ENCODE data around the gene TMEM200C. TPM values are rescaled to one million over a fixed set of nuclear protein-coding genes. Genes with fewer than 3 reads are reported as not detected.

Gene TMEM200C
- total RNA-seq, 2 experiments from 2014 or later, result not detected

GRCh38 chr18:5918205-5918858 is 23.0 kb upstream of the TMEM200C start:
- TF ChIP-seq CTCF (conservative IDR thresholded peaks at IDR 0.05; ENCODE audit: low read length) (no peak), EZH2phosphoT487 (IDR thresholded peaks at IDR 0.05; ENCODE audit: borderline replicate concordance, low read depth, low read length) (no peak)
- Histone ChIP-seq H3K9me3 (ENCODE audit: low read length) (no peaks in the 10 kb centered on the region), H3K9me2 (ENCODE audit: insufficient read depth, low read length) (no peaks in the 10 kb centered on the region), H3K79me2 (ENCODE audit: insufficient read depth, low read depth, low read length) (no peaks in the 10 kb centered on the region), H3K4me1 (ENCODE audit: insufficient read depth, low read length, poor library complexity, severe bottlenecking) (no peaks in the 10 kb centered on the region), H4K20me1 (ENCODE audit: insufficient read depth, low read length) (no peaks in the 10 kb centered on the region), H2AFZ (ENCODE audit: low read length) (no peak overlapping the region), H3K27ac (ENCODE audit: low read depth, low read length, poor library complexity, severe bottlenecking) (no peak overlapping the region), H3K36me3 (ENCODE audit: insufficient read depth, low read length) (no peaks in the 10 kb centered on the region), H3K4me3 (ENCODE audit: low read depth, low read length, poor library complexity, severe bottlenecking) (no peak overlapping the region), H3K4me2 (ENCODE audit: low read length) (no peak overlapping the region)
- intact Hi-C loops (cut with micrococcal nuclease; ENCODE audit: unreplicated experiment), result no loop called here
- no peak for DNase-seq (ENCODE audit: low spot score)
- CTCF ChIA-PET (ENCODE audit: unreplicated experiment), result no interaction called here
- BruUV-seq (replicated peaks), result no TSS peak
- POLR2A ChIA-PET, result no interaction called here

GRCh38 chr18:5914951-5915350 is 19.6 kb upstream of the TMEM200C start:
- DNase-seq (ENCODE audit: low spot score), result no peak
- H3K4me2 ChIP-seq (ENCODE audit: low read length), result no peak overlapping the region
- TF ChIP-seq CTCF (conservative IDR thresholded peaks at IDR 0.05; ENCODE audit: low read length) (no peak), EZH2phosphoT487 (IDR thresholded peaks at IDR 0.05; ENCODE audit: borderline replicate concordance, low read depth, low read length) (no peak)
- H4K20me1 ChIP-seq (ENCODE audit: insufficient read depth, low read length), result no peaks in the 10 kb centered on the region
- H3K4me1 ChIP-seq (ENCODE audit: insufficient read depth, low read length, poor library complexity, severe bottlenecking), result no peaks in the 10 kb centered on the region
- H3K4me3 ChIP-seq (ENCODE audit: low read depth, low read length, poor library complexity, severe bottlenecking), result no peak overlapping the region
- H2AFZ ChIP-seq (ENCODE audit: low read length), result no peak overlapping the region
- H3K9me3 ChIP-seq (ENCODE audit: low read length), result no peaks in the 10 kb centered on the region
- POLR2A ChIA-PET, result interaction anchor here (0.6 kb wide), 1 partner anchor 216 kb away, joined by 3 read pairs; no protein-coding TSS in a partner anchor
- H3K27ac ChIP-seq (ENCODE audit: low read depth, low read length, poor library complexity, severe bottlenecking), result no peak overlapping the region
- no peaks in the 10 kb centered on the region for H3K79me2 ChIP-seq (ENCODE audit: insufficient read depth, low read depth, low read length)
- no TSS peak for BruUV-seq (replicated peaks)
- no peaks in the 10 kb centered on the region for H3K36me3 ChIP-seq (ENCODE audit: insufficient read depth, low read length)
- no peaks in the 10 kb centered on the region for H3K9me2 ChIP-seq (ENCODE audit: insufficient read depth, low read length)
- CTCF ChIA-PET (ENCODE audit: unreplicated experiment), result no interaction called here
- intact Hi-C loops (cut with micrococcal nuclease; ENCODE audit: unreplicated experiment), result no loop called here

- Histone ChIP-seq H3K4me2 (ENCODE audit: low read length) (no peak overlapping the region), H3K27ac (ENCODE audit: low read depth, low read length, poor library complexity, severe bottlenecking) (no peak overlapping the region), H3K36me3 (ENCODE audit: insufficient read depth, low read length) (no peaks in the 10 kb centered on the region), H2AFZ (ENCODE audit: low read length) (no peak overlapping the region), H4K20me1 (ENCODE audit: insufficient read depth, low read length) (no peaks in the 10 kb centered on the region), H3K9me3 (ENCODE audit: low read length) (no peaks in the 10 kb centered on the region), H3K79me2 (ENCODE audit: insufficient read depth, low read depth, low read length) (no peaks in the 10 kb centered on the region), H3K4me3 (ENCODE audit: low read depth, low read length, poor library complexity, severe bottlenecking) (no peak overlapping the region), H3K9me2 (ENCODE audit: insufficient read depth, low read length) (no peaks in the 10 kb centered on the region), H3K4me1 (ENCODE audit: insufficient read depth, low read length, poor library complexity, severe bottlenecking) (no peaks in the 10 kb centered on the region)
- DNase-seq (ENCODE audit: low spot score), result no peak
- no TSS peak for BruUV-seq (replicated peaks)
- TF ChIP-seq EZH2phosphoT487 (IDR thresholded peaks at IDR 0.05; ENCODE audit: borderline replicate concordance, low read depth, low read length) (no peak), CTCF (conservative IDR thresholded peaks at IDR 0.05; ENCODE audit: low read length) (no peak)
- CTCF ChIA-PET (ENCODE audit: unreplicated experiment), result no interaction called here
- POLR2A ChIA-PET, result interaction anchor here (0.6 to 0.7 kb wide), 2 partner anchors 10 to 12 kb away, joined by 3 read pairs; no protein-coding TSS in a partner anchor
- intact Hi-C loops (cut with micrococcal nuclease; ENCODE audit: unreplicated experiment), result no loop called here
Measured at GRCh38 chr18:5914016-5914415, 18.7 kb upstream of the TMEM200C start.

All from OCI-LY7 (cell line).